Skeletal muscle satellite cell (primary cell): Measurements from ENCODE around the gene RNU1-4.
"Not testable (repeated sequence)": the region's sequence is repeated elsewhere in the genome, so short reads cannot be mapped to it uniquely, and the experiment has no call there.

Experiments used
- H3K27me3 ChIP-seq: 2 replicates; pipeline ENCODE4 v1.7.0; 2013; ENCODE audit warnings: low read length; ENCODE audit not compliant: control insufficient read depth, insufficient read depth
- H3K36me3 ChIP-seq: 2 replicates; pipeline ENCODE4 v1.7.0; 2013; ENCODE audit warnings: mild to moderate bottlenecking, control low read depth, low read length; ENCODE audit not compliant: insufficient read depth
- H3K4me1 ChIP-seq: 2 replicates; pipeline ENCODE4 v1.7.0; 2013; ENCODE audit warnings: low read length; ENCODE audit not compliant: control insufficient read depth, insufficient read depth
- H3K4me2 ChIP-seq: 2 replicates; pipeline ENCODE4 v1.7.0; 2013; ENCODE audit warnings: mild to moderate bottlenecking, low read length
- H3K4me3 ChIP-seq: 2 replicates; pipeline ENCODE4 v1.7.0; 2013; ENCODE audit warnings: low read length
- H3K9ac ChIP-seq: 2 replicates; pipeline ENCODE4 v1.7.0; 2013; ENCODE audit warnings: mild to moderate bottlenecking, low read depth, low read length, moderate library complexity
- H3K9me3 ChIP-seq: replicated peaks from 2 replicates; pipeline ENCODE4 v1.7.0; 2013; ENCODE audit warnings: mild to moderate bottlenecking, control low read depth, low read length

The RNU1-4 gene

DNA sequence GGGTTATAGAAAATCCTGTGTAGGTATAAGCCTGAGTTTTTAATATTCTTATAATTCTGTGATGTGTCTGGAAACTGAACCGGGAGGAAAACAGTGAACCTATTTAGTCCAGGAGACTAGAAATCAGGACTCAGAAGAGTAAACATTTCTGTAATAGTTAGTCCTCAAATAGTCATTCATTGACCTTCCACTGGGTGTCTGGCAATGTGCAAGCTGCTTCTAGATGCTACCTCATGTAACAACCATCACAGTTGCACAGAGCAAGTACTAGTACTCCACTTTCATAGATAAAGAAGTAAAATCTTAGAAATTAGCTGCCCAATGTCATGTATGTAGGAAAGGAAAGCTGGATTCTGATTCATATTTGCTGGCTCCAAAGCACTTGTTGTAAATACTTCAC lies 15.1 kb downstream of the RNU1-4 start:
- not testable (repeated sequence) for H3K27me3 ChIP-seq, H3K4me3 ChIP-seq, H3K4me1 ChIP-seq, H3K9ac ChIP-seq, H3K36me3 ChIP-seq, H3K9me3 ChIP-seq, H3K4me2 ChIP-seq

DNA sequence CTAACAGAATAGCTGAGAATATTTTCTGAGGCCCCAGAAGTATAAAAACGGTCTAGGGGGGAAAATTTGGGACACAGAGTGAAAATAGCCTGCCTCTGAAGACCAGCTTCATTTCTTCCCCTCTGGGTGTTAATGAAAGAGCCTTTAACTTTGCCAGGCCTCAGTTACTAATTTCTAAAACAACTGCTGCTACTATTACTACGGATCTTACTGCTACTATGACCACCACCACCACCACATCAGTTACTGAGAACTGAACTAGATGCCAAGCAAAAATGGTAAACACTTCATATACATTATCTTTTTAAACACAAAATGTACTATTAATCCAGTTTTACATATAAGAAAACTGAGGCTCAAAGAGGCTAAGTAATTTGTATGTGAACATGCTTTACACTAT lies 15.6 kb downstream of the RNU1-4 start:
- H3K9ac ChIP-seq, H3K4me2 ChIP-seq, H3K4me1 ChIP-seq, H3K27me3 ChIP-seq, H3K9me3 ChIP-seq, H3K36me3 ChIP-seq, H3K4me3 ChIP-seq: not testable (repeated sequence)

DNA sequence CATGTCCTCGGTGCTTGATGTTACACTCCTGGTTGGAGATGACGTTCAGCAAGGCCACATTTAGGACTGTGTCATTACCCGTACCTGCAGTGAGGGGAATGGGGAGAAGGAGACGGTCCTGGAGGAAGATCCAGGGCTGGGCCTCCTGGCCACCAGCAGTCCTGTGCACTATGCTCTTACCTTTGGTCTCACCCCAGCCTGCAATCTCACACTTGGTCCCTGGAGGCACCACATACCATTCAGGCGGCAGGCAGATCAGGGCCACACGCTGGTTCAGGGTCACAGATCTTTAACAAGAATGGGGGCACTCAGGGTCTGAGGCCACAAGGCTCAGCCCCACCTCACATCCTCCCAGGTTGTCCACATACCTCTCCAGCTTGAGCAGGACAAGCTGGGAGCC lies 17.3 kb downstream of the RNU1-4 start:
- not testable (repeated sequence) for H3K9me3 ChIP-seq, H3K36me3 ChIP-seq, H3K4me1 ChIP-seq, H3K4me2 ChIP-seq, H3K27me3 ChIP-seq, H3K9ac ChIP-seq, H3K4me3 ChIP-seq

DNA sequence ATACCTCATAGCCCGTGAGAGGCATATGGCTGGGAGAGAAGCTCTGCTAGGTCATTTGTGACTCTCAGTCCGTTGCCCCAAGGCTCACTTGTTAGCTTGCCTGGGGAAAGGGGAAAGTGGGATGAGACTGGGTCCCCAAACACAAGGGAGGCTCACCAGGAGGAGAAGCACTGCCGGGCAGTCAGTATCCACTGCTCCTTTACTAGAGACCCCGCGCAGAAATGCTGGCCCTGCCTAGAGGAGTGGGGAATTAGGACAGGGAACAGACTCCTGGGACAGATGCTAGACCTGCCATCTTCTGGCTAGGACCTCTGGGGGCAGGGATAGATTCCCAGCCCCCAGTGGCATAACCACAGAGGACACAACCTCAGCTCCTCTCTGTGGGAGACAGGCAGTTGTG lies 17.7 kb downstream of the RNU1-4 start:
- not testable (repeated sequence) for H3K9ac ChIP-seq, H3K27me3 ChIP-seq, H3K36me3 ChIP-seq, H3K4me3 ChIP-seq, H3K9me3 ChIP-seq, H3K4me1 ChIP-seq, H3K4me2 ChIP-seq

DNA sequence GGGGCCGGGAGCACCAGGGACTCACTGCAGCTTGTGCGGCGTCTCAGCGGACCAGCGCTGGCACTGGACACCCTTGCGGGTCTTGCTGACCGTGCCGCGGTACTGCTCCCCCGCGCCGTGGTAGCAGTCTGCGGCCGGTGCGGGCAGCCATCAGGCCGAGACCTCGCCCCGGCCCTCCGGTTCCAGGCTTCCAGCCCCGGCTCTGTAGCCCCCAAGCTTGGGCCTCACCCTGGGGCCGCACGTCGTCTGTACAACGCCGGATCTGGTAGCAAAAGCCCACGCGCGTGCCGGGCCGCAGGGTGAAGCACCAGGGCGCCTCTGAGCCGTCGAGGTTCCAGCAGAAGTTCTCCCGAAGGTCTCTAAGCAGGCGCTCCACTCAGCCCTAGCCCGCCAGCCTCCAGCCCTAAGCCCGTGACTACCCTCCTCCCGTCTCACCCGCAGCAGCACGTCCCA lies 18.8 kb downstream of the RNU1-4 start:
- not testable (repeated sequence) for H3K27me3 ChIP-seq, H3K4me3 ChIP-seq, H3K4me2 ChIP-seq, H3K9me3 ChIP-seq, H3K36me3 ChIP-seq, H3K4me1 ChIP-seq, H3K9ac ChIP-seq

DNA sequence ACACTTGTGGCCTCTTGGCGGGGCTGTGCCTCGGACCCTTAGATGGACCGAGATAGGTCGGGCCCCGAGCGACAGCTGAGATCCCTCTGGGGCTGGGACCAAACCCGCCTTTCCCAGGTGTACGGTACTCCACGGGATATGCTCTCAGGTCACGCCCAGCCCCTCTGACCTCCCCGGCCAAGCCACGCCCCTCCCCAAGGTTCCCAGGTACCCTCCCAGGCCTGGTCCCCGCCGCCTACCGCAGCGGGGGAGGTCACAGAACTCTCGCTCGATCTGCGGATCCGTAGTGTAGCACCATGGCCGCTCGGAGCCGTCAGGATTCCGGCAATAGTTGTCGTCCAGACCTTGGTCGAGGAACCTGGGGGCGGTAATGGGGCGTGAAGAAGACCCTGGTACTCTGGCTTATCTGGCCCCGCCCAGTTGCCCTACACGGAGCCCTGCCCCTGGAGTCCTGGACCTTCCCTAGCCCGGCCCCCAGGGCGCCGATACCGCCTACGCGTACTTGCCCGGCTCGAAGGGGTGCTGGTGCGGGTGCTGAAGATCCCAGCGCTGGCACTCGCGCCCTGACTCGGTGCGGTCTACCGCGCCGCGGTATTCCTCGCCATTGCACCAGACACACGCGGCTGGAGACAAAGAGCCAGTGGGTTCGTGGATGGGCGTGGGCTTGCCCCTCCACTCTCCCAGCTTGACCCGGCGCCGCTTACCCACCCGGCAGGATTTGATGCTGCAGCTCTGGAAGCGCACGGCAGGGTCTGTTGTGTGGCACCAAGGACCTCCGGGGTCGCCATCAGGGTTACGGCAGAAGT lies 19.5 kb downstream of the RNU1-4 start:
- not testable (repeated sequence) for H3K36me3 ChIP-seq, H3K9ac ChIP-seq, H3K4me2 ChIP-seq, H3K9me3 ChIP-seq, H3K27me3 ChIP-seq, H3K4me1 ChIP-seq, H3K4me3 ChIP-seq

DNA sequence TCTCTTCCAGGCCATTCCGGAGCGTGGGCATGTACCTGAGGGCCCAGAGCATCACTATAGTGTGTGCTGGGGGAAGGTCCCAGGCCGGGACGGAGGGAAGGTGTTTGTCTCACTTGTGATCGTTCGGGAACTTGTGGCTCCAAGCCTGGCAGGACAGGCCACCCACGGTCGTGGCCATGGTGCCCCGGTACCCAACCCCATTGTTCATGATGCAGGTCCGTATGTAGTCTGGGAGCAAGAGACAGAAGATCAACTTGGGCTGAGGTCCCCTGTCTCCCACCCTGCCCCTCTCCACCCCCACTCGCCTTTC lies 20.1 kb downstream of the RNU1-4 start:
- not testable (repeated sequence) for H3K4me3 ChIP-seq, H3K9me3 ChIP-seq, H3K4me1 ChIP-seq, H3K36me3 ChIP-seq, H3K9ac ChIP-seq, H3K27me3 ChIP-seq, H3K4me2 ChIP-seq

DNA sequence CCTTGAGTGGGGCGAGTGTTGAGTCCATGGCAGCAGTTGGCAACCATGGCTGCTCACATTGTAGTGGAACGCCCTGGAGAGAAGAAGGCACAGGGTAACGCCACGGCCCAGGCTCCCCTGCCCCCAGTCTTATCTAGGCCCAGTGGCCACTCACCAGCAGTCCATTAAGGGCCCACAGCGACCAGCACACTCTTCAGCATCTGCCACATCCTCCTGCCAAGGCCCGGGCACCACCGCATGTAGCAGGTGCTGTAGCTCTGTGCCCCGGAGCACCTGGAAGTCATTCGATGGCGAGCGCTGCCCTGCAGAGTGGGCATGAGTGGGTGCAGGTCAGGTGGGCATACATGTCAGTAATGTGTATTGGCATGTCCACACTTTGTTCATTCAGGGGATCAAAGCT lies 20.5 kb downstream of the RNU1-4 start:
- not testable (repeated sequence) for H3K9me3 ChIP-seq, H3K4me3 ChIP-seq, H3K9ac ChIP-seq, H3K27me3 ChIP-seq, H3K4me2 ChIP-seq, H3K4me1 ChIP-seq, H3K36me3 ChIP-seq

DNA sequence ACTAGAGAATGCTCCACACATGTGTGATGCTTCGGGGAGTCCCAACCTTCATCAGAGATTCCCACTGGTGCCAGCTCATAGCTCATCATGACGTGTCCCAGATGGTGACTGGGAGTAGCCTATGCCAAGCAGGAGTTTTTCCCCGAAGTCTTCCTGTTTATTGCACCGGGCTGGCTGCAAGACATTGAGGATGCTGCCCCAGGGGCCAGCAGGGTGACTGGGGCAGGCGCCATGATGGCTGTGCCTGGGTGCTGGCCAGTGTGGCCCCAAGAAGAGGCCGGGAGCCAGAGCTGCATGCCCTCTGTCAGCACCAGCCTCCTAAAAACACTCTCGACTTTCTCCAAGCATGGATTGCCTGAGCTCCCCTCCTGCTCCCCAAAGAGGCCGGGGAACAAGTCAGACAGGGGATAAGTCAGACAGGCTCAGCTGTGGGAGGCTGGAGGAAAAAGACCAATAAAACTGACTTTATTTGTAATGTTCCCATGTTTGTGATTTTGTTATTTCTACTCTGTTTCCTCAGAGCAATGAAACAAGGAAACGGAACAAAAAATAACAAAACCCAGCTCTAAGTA lies 24.0 kb downstream of the RNU1-4 start:
- not testable (repeated sequence) for H3K4me1 ChIP-seq, H3K9me3 ChIP-seq, H3K4me2 ChIP-seq, H3K36me3 ChIP-seq, H3K4me3 ChIP-seq, H3K9ac ChIP-seq
- H3K27me3 ChIP-seq, result peaks cover 10% of the 10 kb centered on the region

DNA sequence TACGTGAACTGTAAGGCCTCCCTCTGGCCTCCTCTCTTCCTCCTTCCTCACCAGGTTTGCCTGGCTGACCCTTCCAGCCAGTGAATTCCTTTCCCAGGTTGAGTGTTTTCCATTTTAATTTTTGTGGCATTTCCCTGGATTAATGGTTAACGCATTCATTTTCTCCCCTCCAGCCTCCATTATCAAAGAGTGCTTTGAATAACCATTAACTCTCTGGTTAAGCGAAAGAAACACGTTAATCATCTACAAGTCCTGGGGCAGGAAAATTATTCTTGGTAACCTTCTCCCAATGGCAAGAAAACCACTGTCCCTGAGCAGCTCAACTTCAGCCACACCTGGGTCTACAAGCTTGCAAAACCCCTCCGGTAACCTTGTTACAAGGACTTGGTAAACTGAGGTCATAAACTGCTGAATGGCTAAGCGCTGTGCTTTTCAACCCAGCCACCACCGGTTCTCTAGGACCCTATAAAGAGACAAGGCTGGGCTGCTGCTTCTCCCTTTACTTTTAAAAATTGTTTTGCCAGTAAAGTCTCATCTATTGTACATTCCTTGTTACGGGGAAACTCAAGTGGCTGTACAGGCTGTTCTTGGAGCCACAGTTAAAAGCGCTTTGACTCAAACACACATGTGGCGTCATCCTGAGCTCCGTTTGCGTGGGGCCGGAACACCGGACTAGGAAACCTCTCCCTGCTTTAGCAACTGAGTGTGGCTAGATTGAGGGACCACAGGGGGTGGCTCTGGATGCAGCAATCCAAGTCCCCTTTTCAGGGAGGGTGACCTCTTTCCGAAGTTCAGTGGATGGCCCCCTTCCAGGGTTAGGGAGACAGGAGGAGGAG lies 24.7 kb downstream of the RNU1-4 start:
- H3K9me3 ChIP-seq, H3K4me3 ChIP-seq, H3K9ac ChIP-seq, H3K4me2 ChIP-seq, H3K4me1 ChIP-seq, H3K36me3 ChIP-seq: not testable (repeated sequence)
- peaks cover 10% of the 10 kb centered on the region for H3K27me3 ChIP-seq

DNA sequence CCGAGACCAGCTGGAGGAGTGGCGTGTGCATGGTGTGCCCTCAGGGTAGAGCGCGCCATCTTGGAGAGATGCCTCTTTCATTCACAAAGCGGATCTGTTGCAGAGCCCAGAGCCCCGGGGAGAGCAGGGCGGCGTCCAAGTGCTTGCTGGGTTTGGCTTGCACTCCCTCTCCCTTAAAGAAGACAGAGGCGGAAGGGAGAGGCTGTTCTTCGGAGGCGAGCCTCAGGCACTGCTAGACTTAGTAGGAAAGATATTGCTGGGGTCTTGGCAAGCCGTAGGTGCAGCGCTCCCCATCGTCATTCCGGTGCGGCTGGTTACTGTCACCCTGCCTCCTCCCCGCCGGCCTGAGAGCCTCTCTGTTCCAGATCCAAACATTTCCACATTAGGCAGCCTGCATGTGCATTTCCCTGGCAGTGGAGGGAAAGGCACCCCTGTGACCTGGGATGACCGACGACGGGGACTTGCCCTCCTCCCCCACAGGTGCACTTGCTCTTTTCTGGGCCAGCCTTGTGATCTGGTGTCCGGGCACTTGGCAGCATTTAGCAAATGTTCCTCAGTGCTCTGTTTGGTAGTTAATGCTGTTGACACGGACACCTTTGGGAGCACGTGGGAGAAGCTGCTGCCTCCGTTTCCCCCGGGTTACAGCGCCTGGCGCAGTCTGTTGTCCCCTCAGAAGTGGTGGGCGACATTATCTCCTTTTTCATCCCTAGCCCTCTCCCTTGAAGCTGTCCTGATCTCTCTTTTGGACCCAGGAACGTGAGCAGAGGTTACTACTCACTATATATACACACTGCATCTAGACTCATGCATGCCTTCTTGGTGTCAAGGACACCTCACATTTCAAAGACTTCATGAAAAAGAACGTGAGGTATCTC lies 25.7 kb downstream of the RNU1-4 start:
- peaks cover 10% of the 10 kb centered on the region for H3K27me3 ChIP-seq

More for the DNA sequence above, 25.7 kb downstream of the RNU1-4 start:
- not testable (repeated sequence) for H3K9ac ChIP-seq, H3K9me3 ChIP-seq, H3K4me3 ChIP-seq, H3K4me1 ChIP-seq, H3K36me3 ChIP-seq, H3K4me2 ChIP-seq
